ENCODE measurements around the gene CTBP2.

CTBP2 gene

GRCh38 chr10:125122566-125122965 is 37.8 kb downstream of the CTBP2 start:
- no peak for DNase-seq

GRCh38 chr10:125121003-125121402 is 39.4 kb downstream of the CTBP2 start:
- no peak for DNase-seq

GRCh38 chr10:125120053-125120710 is 40.2 kb downstream of the CTBP2 start:
- DNase-seq: no peak

GRCh38 chr10:125118701-125119100 is 41.7 kb downstream of the CTBP2 start:
- DNase-seq: no peak

- DNase-seq: no peak
Observed at GRCh38 chr10:125118011-125118611, 42.3 kb downstream of the CTBP2 start.

- no peak for DNase-seq
Observed at GRCh38 chr10:125116652-125117310, 43.6 kb downstream of the CTBP2 start.

- DNase-seq: no peak
Observed at GRCh38 chr10:125116041-125116649, 44.2 kb downstream of the CTBP2 start.

- no peak for DNase-seq
Observed at GRCh38 chr10:125115409-125115808, 45.0 kb downstream of the CTBP2 start.

GRCh38 chr10:125114761-125115391 is 45.5 kb downstream of the CTBP2 start:
- no peak for DNase-seq

GRCh38 chr10:125113691-125114371 is 46.5 kb downstream of the CTBP2 start:
- no peak for DNase-seq

- no peak for DNase-seq
Observed at GRCh38 chr10:125112697-125113494, 47.5 kb downstream of the CTBP2 start.

GRCh38 chr10:125111118-125111727 is 49.1 kb downstream of the CTBP2 start:
- DNase-seq: no peak

- DNase-seq: no peak
Observed at GRCh38 chr10:125107965-125108580, 52.3 kb downstream of the CTBP2 start.

GRCh38 chr10:125107166-125107949 is 53.0 kb downstream of the CTBP2 start:
- no peak for DNase-seq

- no peak for DNase-seq
Observed at GRCh38 chr10:125106586-125106985, 53.8 kb downstream of the CTBP2 start.

GRCh38 chr10:125105706-125106255 is 54.6 kb downstream of the CTBP2 start:
- DNase-seq: no peak

- DNase-seq: no peak
Observed at GRCh38 chr10:125105155-125105554, 55.2 kb downstream of the CTBP2 start.

GRCh38 chr10:125104559-125104958 is 55.8 kb downstream of the CTBP2 start:
- DNase-seq: no peak

- DNase-seq: no peak
Observed at GRCh38 chr10:125103924-125104323, 56.4 kb downstream of the CTBP2 start.

- no peak for DNase-seq
Observed at GRCh38 chr10:125103466-125103865, 56.9 kb downstream of the CTBP2 start.

Data from CD4-positive, alpha-beta T cell treated with Interleukin-10 for 1 hour (primary cell).